ENCODE measurements around the gene TBXAS1.
"Not testable (repeated sequence)": the region's sequence is repeated elsewhere in the genome, so short reads cannot be mapped to it uniquely, and the experiment has no call there.

TBXAS1 gene

GRCh38 chr7:139828446-139828845 is 618 bp upstream of the TBXAS1 start:
- DNase-seq, result no peak

DNA sequence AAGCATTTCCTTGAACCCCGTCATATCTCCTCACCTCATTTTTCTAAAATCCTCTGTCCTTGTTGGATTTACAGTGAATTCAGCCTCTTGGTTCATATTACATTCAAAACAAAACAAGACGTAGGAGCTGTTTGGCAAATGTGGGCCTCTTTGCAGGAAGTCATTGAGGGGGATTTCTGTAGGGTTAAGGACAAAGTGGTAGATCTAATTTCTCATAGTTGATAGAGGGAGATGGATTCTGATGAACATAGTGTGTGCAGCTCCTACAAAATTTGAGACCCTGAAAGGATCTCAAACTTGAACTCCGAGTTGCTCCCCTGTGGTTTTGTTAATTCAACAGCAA is 682 bp downstream of the TBXAS1 start:
- no peak for DNase-seq

DNA sequence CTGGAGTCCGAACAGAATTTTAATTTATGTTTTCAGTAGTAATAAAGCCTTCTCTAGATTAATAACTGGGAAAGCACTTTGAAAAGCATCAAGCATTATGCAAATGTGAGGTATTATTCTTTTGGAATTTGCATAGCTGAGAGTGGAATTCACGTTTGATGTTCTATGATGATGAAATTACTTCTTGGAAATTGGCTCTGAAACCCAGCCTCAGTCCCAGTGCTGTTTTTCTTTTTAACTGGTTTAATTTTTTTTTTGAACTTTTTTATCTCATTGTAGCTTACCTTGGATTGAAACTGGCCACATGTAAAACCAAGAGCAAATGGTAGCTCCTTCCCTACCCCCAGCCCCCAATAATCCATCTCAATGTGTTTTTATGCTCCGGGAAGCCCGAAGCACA is 1.2 kb downstream of the TBXAS1 start:
- DNase-seq, result no peak

GRCh38 chr7:139830782-139831501 is 1.9 kb downstream of the TBXAS1 start:
- DNase-seq, result no peak

GRCh38 chr7:139835848-139836247 is 6.8 kb downstream of the TBXAS1 start:
- not testable (repeated sequence) for DNase-seq

- DNase-seq, result not testable (repeated sequence)
Measured at GRCh38 chr7:139837291-139837690, 8.2 kb downstream of the TBXAS1 start.

- no peak for DNase-seq
Measured at GRCh38 chr7:139838276-139838675, 9.2 kb downstream of the TBXAS1 start.

DNA sequence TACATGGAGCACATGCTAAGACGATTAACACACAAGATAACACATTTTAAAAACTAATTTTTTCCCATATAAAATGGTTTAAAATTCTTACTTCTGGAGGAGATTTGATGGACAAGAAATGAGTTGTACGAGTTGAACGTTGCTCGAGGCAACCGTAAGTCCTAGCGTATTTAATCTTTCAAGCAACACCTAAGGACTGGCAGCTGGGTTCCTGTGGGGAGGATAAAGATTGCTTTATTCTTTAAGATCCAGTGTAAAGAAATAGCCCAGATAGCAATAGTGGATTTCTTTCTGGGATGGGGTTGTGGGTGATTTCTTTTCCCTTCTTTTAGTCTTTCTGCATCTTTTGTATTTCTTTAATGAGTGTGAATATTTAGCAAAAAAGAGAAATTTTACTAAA is 9.8 kb downstream of the TBXAS1 start:
- DNase-seq, result no peak

GRCh38 chr7:139840776-139841175 is 11.7 kb downstream of the TBXAS1 start:
- DNase-seq, result no peak

GRCh38 chr7:139842401-139843210 is 13.5 kb downstream of the TBXAS1 start:
- no peak for DNase-seq

DNA sequence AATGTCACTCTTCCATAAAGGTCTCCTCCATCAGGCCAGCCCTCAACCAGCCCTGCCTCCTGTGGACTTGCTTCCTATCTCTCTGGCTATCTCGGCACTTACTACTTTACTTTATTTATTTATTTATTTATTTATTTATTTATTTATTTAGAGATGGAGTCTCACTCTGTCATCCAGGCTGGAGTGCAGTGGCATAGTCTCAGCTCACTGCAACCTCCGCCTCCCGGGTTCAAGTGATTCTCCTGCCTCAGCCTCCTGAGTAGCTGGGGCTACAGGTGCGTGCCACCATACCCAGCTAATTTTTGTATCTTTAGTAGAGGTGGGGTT is 14.1 kb downstream of the TBXAS1 start:
- not testable (repeated sequence) for DNase-seq

DNA sequence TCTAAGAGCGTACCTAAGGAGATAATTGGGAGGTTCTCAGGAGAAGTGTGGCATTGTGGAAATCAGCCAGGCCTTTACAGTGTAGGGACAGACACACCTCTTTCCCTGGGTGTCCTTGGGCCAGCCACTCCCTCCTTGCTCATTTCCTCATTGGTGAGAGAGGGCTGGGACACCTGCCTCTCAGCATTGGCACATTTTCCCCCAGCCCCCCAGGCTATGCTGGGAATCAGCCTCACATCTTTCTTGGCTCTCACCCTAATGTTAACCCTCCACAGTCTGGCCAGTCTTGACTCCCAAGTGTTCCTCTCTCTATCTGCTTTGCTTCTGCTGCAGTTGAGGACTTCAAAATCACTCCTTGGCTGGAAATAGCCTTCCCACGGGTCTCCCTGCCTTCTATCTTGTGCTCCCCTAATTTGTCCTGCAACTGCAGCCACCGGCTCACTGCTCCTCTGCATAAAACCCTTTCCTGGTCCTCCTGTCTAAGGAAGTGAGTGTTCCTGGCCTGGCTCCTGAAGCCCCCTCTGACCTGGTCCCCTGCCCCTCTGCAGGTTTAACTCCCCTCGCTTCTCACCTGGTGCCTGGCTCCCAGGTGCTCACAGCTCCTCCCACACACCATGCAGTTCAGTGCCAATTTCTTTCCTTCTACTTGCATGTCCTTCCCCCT is 15.8 kb downstream of the TBXAS1 start:
- no peak for DNase-seq

DNA sequence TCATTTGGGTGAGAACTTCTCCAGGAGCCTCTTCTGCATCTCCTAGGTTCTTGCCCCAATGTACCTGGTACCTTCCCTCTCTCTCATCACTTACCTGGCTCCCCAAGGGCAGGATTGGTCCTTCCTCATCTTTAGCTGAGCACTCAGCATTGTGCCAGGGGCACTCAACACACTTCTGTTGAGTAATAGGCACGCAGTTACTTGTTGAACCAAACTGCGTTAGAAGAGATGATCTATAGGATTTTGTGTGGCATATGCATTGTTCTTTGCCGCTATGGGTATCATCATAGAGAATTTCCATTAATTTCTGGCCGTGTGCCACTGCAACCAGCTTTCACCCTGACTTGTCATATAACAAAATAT is 16.4 kb downstream of the TBXAS1 start:
- no peak for DNase-seq

DNA sequence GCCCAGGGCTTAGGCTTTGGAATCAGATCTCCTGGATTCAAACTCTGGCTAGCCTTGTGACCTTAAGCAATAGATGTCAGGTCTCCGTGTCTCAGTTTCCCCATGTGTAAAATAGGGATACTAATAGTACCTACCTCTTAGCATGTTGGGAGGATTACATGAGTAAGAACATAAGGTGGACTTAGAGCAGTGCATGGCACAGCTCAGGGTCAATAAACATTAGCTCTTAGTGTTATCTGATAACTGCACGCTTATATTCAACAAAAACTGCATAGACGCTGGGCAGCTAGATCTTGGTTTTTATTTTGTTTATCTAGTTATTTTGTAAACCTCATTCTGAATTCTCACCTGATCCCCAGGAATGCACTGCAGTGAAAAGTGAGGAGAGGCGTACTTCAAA is 17.2 kb downstream of the TBXAS1 start:
- DNase-seq, result no peak

- DNase-seq, result no peak
Measured at GRCh38 chr7:139848274-139848673, 19.2 kb downstream of the TBXAS1 start.

GRCh38 chr7:139850906-139851305 is 21.8 kb downstream of the TBXAS1 start:
- DNase-seq, result no peak

DNA sequence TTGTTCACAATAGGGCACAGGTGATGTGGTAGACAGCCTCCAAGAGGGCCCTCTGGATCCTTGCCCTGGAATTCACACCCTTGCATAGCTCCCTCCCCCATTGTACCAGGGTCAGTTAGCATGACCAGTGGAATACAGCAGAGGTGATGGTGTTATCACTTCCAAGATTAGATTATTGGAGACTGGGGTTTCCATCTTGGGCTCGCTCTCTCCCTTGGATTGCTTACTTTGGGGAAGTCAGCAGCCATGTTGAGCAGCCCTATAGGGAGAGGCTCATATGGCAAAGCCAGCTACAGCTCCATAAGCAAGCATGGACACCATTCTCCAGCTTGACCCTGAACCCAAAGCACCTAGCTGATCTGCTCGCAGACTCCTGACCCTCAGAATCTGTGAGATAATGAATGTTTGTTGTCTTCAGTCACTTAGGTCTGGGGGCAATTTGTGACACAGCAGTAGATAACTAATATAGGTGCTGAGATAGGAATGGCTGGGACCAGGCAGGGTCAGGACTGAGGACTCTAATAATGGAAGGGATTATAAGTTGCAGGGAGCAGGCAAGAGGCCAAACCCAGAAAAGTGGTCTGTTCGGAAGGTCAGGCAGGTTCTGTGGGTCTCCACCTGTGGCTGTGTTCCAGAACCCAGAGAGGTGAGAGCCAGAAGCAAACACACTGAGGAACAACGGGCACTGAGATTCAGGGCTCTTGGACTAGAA is 22.9 kb downstream of the TBXAS1 start:
- no peak for DNase-seq

- no peak for DNase-seq
Measured at GRCh38 chr7:139852482-139852845, 23.4 kb downstream of the TBXAS1 start.

GRCh38 chr7:139853506-139854123 is 24.6 kb downstream of the TBXAS1 start:
- no peak for DNase-seq

DNA sequence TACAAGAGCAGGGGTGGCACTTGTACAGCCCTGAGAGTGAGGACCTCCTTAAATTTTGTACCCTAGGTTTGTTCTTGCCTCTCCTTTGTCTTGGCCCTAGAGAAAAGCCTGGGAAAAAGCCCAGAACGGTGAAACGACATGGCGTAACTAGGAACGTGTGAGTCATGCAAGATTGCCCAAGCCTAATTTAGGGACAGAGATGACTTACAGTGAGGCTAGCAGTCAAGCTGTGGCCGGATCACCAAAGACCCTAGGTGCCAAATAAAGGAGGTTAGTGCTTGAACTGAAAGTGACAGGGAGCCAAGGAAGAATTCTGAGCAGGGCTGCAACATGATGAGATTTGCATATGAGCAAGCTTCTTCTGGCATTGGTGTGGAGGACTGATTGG is 25.1 kb downstream of the TBXAS1 start:
- DNase-seq, result peak; percentile 30

DNA sequence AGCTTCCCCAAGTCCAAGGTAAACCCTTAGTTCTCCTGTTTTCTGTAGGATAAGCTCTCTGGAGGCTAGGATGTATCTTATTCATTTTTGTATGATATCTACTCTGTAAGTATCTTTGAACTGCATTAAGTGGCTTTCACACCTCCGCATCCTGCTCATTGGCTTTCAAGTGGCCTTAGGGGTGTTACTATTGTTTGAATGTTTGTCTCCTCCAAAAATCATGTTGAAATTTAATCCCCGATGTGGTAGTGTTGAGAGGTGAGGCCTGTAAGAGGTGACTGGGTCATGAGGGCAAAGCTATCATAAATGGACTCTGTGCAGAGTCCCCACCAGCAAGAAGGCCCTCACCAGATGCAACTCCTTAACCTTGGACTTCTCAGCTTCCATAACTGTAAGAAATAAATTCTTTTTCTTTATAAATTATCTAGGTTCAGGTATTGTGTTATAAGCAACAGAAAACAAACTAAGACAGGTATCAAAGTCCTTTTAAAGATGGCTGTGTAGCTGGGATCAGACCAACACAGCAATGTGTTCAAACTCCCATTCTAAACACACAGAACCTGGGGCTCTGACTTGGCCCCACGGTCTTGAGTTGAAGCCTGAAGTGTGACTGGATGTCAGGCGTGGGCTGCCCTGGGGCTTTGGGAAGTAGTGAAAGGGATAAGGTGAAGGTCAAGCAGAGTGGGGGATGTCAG is 25.9 kb downstream of the TBXAS1 start:
- DNase-seq, result no peak

DNA sequence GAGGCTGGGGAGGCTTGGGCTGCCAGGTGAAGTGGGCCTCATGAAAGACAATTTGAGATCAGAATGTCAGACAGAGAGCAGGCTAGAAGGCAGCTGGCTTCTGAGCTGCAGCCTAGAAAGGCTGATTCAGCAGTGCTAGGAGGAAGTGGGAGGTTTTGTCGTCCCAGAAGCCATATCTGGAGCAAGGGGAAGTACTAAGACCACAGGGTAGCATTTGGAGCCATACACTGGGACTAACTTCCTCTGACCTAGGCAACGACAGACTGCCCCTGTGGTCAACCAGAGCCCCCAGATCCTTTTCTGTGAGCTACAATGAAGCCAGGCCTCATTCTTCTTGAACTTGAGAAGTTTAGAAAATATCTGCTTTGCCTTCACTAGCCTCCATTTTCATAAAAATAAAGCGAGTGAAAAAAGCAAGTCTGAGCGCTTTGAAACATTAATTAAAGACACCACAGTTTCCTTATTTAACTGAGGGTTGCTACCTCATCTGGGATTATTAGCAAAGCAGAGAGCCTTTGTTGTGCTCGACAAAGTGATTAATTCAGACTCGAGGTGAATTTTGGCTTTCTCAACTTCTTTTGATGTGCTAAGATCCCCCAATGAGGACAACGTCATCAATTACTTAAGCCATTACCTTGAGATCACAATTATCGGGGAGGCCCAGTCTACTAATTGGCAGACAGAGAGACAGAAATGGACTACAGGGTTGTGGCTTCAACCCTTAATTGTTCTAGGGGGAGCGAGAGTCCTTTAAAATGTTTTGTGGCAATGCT is 26.6 kb downstream of the TBXAS1 start:
- DNase-seq, result no peak

All from T1000 (cell line).